ENCODE results near the gene USF2. TPM values are rescaled to one million over a fixed set of nuclear protein-coding genes. Genes with fewer than 3 reads are reported as not detected.
A peak's percentile ranks its signal among the peaks of the same experiment; 100 is the strongest.

USF2 gene
- total RNA-seq, 2 donors from 2014 or later, result 130 to 147 TPM

DNA sequence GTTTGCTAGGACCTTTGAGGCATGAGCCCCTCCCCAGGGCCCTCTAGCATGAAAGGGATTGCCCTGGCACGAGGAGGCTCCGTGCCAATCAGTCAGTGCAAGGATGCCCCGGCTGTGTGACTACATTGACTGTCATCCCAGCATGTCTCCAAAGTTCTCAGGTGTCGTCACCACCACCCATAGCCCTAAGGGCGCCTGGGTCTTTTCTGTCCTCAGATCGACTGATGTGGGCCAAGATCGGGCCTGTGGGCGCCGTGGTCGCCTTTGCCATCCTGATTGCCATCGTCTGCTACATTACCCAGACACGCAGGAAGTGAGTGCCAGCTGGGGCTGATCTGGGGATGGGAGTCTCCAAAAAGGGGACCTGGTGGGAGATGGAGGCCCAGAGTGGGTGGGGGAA is 41.6 kb downstream of the USF2 start:
- DNase-seq (no peak), ATAC-seq (no peak)
- intact Hi-C loops (cut with DNase I), result no loop called here

DNA sequence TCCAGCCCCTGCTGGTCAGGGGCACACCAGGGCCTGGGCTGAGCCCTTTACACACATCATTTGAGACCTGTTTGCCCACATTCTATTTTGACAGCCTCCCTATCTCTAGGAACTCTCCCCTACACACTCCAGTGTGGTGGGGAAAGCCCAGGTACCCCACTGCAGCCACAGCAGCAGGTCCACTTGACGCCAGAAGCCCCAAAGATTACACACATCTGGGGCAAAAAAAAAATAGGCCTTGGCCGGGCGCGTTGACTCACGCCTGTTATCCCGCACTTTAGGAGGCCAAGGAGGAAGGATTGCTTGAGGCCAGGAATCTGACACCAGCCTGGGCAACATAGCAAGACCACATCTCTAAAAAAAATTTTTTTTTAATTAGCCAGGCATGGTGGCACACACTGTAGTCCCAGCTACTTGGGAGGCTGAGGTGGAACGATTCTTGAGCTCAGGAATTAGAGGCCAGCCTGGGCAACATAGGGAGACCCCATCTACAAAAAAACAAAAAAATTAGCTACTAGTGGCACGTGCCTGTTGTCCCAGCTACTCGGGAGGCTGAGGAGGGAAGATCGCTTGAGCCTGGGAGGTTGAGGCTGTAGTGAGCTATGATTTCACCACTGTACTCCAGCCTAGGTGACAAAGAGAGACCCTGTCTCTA is 42.2 kb downstream of the USF2 start:
- DNase-seq, result no peak
- ATAC-seq, result no peak
- intact Hi-C loops (cut with DNase I), result no loop called here

DNA sequence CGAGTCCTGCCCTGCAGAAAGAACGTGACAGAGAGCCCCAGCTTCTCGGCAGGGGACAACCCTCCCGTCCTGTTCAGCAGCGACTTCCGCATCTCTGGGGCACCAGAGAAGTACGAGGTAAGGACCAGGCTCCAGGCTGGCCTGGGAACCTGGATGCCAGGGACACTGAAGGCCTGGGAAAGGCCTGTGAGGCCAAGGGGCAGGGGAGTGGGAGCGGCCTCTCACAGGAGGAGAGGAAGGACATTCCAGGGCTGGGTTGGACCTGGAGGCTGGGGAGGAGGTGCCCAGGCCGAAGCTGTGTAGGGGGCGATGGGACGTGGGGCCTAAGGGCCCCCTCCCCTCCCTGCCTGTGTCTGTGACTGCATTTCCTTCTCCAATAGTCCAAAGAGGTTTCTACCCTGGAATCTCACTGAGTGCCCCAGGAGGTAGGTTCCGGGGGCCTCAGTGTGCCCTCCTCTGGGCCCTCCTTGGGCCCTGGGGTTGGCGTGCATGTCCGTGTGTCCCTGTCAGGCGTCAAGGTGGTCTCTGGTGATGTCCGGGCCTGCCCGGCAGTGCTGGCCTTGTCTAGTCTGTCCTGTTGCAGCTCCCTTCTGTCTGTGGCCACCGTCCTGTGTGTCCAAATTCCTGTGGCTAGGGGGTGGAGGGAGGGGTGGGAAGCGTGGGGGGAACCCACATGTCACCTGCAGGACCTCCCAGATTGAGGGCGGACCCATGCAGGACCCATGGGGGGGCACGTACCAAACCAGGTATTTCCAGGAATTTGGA is 43.3 kb downstream of the USF2 start:
- no peak for DNase-seq
- ATAC-seq, result no peak
- intact Hi-C loops (cut with DNase I), result no loop called here

DNA sequence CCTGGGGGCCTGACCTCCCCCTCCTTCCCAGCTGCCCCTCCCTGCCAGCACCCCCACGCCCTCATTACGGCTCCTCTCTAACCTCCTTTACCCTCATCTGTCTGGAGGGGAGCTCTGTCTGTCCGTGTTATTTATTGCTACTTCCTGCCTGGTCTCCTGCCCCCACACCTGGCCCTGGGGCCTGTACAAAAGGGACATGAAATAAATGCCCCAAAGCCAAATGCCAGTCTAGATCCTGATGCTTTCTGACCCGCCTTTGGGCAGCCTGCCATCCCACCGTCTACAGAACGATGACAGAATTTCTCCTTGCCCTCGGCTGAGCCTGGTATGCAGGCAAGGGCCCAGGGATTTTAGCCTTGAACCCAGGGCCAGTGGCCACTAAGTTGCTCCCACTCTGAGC is 44.8 kb downstream of the USF2 start:
- intact Hi-C loops (cut with DNase I), result no loop called here
- no peak for DNase-seq
- no peak for ATAC-seq

DNA sequence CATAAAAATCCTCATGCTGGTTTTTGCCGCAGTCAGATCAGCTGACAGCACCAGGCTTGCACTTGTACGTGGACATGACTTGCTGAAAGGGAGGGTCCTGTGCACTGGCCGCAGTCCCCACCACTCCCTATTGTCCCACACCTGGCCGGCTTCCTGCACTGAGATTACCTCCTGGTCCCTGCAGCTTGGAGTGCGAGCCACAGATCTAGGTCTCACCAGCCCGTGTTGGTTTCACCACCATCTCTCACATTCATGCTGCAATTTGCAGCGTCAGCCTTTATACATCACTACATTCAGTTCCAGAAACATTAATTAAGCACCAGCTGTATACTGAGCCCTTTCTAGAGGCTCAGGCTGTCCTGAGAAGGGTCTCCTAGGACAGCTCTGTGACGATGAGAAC is 45.3 kb downstream of the USF2 start:
- ATAC-seq (no peak), DNase-seq (no peak)
- intact Hi-C loops (cut with DNase I), result no loop called here

DNA sequence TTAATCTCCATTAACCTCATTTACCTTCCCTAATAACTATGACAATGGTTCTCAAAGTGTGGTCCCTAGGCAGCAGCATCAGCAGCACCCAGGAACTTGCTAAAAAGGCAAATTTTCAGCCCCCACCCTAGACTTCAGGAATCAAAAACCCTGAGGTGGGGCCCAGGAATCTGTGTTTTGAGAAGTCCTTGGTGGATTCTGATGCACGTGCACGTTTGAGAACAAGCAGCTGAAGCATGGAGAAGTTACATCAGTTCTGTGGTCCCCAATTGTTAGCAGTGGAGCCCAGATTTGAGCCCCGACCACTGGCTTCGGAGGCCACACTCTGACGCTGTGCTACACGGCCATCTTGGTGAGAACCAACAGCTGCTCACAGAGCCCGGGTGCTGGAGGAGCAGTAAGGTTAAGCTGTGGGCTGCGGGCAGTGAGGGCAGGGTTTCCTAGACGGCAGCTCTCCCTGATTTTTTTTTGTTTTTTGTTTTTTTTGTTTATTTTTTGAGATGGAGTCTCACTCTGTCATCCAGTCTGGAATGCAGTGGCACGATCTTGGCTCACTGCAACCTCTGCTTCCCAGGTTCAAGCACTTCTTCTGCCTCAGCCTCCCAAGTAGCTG is 46.2 kb downstream of the USF2 start:
- ATAC-seq (no peak), DNase-seq (no peak)
- intact Hi-C loops (cut with DNase I), result no loop called here

GRCh38 chr19:35315883-35316282 is 47.1 kb downstream of the USF2 start:
- intact Hi-C loops (cut with DNase I), result no loop called here
- ATAC-seq, result no peak
- DNase-seq, result no peak

DNA sequence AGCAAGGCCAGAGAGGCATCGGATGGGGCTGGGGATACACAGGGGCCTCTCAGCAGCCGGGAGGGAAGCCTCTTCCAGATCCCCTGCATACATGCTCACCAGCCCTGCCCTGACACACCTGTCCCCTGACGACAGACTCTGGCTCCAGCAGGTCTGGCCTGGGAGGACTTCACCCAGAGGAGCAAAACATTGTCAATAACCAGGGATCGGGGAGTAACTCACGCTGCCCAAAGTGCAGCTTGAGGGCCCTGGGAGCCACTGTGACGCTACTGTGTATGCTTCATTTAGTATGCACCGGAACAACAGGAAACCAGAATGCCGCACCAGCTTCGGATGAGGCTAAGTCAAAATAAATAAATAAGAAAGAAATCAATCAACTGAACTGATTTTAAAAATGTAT is 47.8 kb downstream of the USF2 start:
- ATAC-seq (no peak), DNase-seq (no peak)
- intact Hi-C loops (cut with DNase I), result no loop called here

- no peak for DNase-seq
- intact Hi-C loops (cut with DNase I), result no loop called here
- no peak for ATAC-seq
These were observed 48.8 kb downstream of the USF2 start for GRCh38 chr19:35317464-35318043.

DNA sequence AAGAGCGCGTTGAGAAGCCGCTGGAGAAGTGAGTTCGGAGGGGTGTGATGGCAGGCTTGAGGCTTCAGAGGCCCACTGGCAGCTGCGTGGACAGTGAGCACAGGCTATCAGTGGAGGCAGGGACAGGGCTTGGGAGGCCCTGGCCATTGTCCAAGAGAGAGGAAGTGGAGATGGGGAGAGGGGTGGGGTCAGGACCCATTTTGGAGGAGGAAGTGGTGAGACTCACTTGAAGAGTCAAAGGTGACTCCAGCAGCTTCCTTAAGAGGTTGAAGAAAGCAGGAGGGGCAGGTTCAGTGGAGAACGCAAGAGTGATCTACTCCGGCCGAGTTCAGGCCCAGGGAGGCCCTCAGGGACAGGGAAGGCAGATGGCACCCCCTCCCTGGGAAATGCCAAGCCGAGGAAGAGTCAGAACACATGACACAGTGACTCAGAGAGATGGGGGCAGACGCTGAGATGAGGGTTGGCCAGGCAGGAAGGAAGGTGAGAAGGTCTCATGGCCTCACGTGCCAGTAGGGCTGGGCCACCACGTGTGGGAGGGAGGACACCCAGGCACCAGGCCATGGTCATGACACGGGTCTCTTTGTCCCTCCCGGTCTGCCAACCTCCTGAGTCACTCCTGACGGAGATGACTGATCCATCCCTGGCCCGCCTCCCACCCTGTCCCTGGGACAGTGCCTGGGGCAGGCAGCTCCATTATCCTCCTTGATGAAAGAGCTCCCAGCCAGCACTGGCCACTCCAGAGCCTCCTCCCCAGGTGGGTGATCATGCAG is 50.1 kb downstream of the USF2 start:
- intact Hi-C loops (cut with DNase I), result no loop called here
- peak; percentile 66 for DNase-seq
- ATAC-seq, result peak; percentile 67 to 94

GRCh38 chr19:35320065-35320713 is 51.4 kb downstream of the USF2 start:
- intact Hi-C loops (cut with DNase I), result no loop called here
- DNase-seq, result no peak
- no peak for ATAC-seq

DNA sequence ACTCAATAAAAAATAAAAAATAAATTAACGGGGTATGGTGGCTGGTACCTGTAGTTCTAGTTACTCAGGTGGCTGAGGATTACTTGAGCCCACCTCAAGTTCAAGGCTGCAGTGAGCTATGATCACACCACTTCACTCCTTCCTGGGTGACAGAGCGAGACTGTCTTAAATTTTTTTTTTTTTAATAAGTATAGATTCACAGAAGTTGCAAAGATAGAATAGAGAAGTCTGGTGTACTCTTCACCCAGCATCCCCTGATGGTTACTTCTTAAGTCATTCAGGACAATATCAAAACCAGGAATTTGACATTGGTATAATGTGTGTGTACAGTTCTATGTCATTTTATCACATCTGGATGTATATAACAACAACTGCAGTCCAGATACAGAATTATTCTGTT is 52.5 kb downstream of the USF2 start:
- intact Hi-C loops (cut with DNase I), result no loop called here
- no peak for DNase-seq

DNA sequence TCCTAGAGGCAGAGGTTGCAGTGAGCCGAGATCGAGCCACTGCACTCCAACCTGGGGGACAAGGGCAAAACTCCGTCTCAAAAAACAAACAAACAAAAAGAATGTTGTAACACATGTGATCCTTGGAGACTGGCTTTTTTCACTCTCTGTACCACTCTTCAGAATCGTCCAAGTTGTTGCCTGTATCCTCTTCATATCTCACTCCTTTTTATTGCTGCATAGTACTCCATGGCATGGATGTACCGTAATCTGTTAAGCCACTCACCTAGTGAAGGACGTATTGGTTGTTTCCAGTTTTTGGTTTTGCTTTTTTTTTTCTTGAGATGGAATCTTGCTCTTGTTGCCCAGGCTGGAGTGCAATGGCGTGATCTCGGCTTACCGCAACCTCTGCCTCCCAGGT is 53.3 kb downstream of the USF2 start:
- intact Hi-C loops (cut with DNase I), result no loop called here
- ATAC-seq (no peak), DNase-seq (no peak)

More for the DNA sequence above, 52.5 kb downstream of the USF2 start:
- ATAC-seq, result no peak

GRCh38 chr19:35327642-35328041 is 58.9 kb downstream of the USF2 start:
- intact Hi-C loops (cut with DNase I), result no loop called here
- no peak for ATAC-seq
- no peak for DNase-seq

GRCh38 chr19:35328851-35329285 is 60.1 kb downstream of the USF2 start, which contains the start of gene CD22:
TSS of gene CD22 (plus strand) at chr19:35329187. CDS start at chr19:35332041, 2,854 bp downstream.
- ATAC-seq (no peak), DNase-seq (no peak)

DNA sequence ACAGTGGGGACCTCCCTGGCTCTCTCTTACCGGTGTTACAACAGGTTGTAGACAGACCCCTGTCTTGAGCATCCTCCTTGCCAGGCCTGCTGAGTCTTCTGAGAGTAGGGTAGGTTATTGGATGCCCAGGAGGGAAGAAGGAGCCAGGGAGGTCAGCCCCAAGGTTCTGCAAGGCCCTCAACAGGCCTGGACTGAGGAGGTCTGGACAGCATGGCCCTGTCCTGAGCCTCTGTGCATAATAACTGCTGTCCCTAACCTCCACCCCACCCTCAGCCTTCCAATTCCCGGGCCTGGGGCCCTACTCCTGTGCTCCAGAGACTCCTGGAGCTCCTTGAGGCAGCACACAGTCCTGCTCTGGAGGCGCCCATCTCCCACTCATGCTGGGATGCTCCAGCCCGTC is 60.6 kb downstream of the USF2 start:
- DNase-seq (no peak), ATAC-seq (no peak)
- intact Hi-C loops (cut with DNase I), result no loop called here

More at GRCh38 chr19:35328851-35329285, 60.1 kb downstream of the USF2 start, which contains the start of gene CD22:
- intact Hi-C loops (cut with DNase I), result no loop called here

Data from left cardiac atrium (tissue), 4 donors.